H1 (cell line): ENCODE results near the gene AADACL2. TPM values are rescaled to one million over a fixed set of nuclear protein-coding genes. Genes with fewer than 3 reads are reported as not detected.

Source experiments
- CBX5 ChIP-seq: fragments of 300-800, 300-1000 bp; sonication (generic); IDR thresholded peaks from 2 replicates; pipeline ENCODE4 v1.7.1; 2016; ENCODE audit warnings: antibody characterized with exemption, low read length, low read depth
- CEBPB ChIP-seq: IDR thresholded peaks from 2 replicates; pipeline ENCODE4 v1.6.1; 2012; ENCODE audit warnings: low read depth, low read length
- KDM4A ChIP-seq: IDR thresholded peaks from one replicate; pipeline ENCODE4 v1.7.1; 2012; ENCODE audit warnings: low read depth, mild to moderate bottlenecking, moderate library complexity, low read length, inconsistent platforms; ENCODE audit not compliant: severe bottlenecking
- SP2 ChIP-seq: IDR thresholded peaks from 2 replicates; pipeline ENCODE4 v1.6.1; 2012; ENCODE audit warnings: mild to moderate bottlenecking, low read length, inconsistent platforms
- SP4 ChIP-seq: IDR thresholded peaks from 2 replicates; pipeline ENCODE4 v1.6.1; 2012; ENCODE audit warnings: low read length, inconsistent platforms
- TCF12 ChIP-seq: IDR thresholded peaks from 2 replicates; pipeline ENCODE4 v1.6.1; 2011; ENCODE audit warnings: low read depth, mild to moderate bottlenecking, low read length
- polyA plus RNA-seq, 7 experiments: library from polyadenylated mRNA; depleted of rRNA in 3 of 7; stranded (reverse) in 5 of 7; unstranded in 2 of 7; fragments of >200 nt in 5 of 7; fragments of 200-250 nt in 2 of 7; gene quantifications; 1 replicate in 5 of 7; 2 replicates in 1 of 7; 4 replicates in 1 of 7; pipeline versions ENCODE4 v1.2.1 to v1.2.3, GENCODE V29; 2011 to 2013; ENCODE audit warnings: missing spikeins in 2 of 7, mixed read lengths in 2 of 7
- total RNA-seq: library from RNA; stranded (reverse); fragmentation: NEBNext Ultra II Directional; extraction: Animal tissue kit (Norgen Biotek cat#: 25700); gene quantifications from 2 replicates; pipeline ENCODE4 v1.2.1, GENCODE V29; 2021
- TF ChIP-seq, protein P1 (sequence below): fragments of 300-600 bp; sonication (generic); IDR thresholded peaks from 2 replicates; pipeline ENCODE4 v1.7.1; 2012; ENCODE audit warnings: low read length, moderate library complexity, mild to moderate bottlenecking, inconsistent platforms; ENCODE audit not compliant: insufficient replicate concordance

The AADACL2 gene
- total and polyA plus RNA-seq, 2 of the 8 experiments (the other 6 are each of a cell fraction or from before 2014, with no cell fraction given): not detected

DNA sequence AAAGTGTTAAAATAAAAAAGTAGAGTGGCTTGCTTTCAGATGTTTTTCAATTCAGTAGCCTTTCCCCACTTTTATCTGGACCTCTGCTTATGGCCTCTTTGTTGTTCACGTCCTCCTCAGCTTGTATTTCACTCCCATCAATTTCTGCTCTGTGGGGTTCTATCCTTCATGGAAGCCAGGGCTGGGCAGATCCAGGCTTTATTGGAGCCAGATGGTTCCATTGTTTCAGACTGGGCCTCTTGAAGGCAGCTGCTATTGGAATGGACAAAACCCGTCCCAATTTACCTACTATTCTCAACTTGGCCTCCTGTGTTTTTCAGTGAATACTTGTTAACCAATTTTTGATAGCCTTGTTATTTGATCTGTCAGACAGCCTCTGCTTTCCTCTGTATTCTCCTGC, 10.9 kb upstream of the AADACL2 start (continued):
- TF ChIP-seq, protein P1, sequence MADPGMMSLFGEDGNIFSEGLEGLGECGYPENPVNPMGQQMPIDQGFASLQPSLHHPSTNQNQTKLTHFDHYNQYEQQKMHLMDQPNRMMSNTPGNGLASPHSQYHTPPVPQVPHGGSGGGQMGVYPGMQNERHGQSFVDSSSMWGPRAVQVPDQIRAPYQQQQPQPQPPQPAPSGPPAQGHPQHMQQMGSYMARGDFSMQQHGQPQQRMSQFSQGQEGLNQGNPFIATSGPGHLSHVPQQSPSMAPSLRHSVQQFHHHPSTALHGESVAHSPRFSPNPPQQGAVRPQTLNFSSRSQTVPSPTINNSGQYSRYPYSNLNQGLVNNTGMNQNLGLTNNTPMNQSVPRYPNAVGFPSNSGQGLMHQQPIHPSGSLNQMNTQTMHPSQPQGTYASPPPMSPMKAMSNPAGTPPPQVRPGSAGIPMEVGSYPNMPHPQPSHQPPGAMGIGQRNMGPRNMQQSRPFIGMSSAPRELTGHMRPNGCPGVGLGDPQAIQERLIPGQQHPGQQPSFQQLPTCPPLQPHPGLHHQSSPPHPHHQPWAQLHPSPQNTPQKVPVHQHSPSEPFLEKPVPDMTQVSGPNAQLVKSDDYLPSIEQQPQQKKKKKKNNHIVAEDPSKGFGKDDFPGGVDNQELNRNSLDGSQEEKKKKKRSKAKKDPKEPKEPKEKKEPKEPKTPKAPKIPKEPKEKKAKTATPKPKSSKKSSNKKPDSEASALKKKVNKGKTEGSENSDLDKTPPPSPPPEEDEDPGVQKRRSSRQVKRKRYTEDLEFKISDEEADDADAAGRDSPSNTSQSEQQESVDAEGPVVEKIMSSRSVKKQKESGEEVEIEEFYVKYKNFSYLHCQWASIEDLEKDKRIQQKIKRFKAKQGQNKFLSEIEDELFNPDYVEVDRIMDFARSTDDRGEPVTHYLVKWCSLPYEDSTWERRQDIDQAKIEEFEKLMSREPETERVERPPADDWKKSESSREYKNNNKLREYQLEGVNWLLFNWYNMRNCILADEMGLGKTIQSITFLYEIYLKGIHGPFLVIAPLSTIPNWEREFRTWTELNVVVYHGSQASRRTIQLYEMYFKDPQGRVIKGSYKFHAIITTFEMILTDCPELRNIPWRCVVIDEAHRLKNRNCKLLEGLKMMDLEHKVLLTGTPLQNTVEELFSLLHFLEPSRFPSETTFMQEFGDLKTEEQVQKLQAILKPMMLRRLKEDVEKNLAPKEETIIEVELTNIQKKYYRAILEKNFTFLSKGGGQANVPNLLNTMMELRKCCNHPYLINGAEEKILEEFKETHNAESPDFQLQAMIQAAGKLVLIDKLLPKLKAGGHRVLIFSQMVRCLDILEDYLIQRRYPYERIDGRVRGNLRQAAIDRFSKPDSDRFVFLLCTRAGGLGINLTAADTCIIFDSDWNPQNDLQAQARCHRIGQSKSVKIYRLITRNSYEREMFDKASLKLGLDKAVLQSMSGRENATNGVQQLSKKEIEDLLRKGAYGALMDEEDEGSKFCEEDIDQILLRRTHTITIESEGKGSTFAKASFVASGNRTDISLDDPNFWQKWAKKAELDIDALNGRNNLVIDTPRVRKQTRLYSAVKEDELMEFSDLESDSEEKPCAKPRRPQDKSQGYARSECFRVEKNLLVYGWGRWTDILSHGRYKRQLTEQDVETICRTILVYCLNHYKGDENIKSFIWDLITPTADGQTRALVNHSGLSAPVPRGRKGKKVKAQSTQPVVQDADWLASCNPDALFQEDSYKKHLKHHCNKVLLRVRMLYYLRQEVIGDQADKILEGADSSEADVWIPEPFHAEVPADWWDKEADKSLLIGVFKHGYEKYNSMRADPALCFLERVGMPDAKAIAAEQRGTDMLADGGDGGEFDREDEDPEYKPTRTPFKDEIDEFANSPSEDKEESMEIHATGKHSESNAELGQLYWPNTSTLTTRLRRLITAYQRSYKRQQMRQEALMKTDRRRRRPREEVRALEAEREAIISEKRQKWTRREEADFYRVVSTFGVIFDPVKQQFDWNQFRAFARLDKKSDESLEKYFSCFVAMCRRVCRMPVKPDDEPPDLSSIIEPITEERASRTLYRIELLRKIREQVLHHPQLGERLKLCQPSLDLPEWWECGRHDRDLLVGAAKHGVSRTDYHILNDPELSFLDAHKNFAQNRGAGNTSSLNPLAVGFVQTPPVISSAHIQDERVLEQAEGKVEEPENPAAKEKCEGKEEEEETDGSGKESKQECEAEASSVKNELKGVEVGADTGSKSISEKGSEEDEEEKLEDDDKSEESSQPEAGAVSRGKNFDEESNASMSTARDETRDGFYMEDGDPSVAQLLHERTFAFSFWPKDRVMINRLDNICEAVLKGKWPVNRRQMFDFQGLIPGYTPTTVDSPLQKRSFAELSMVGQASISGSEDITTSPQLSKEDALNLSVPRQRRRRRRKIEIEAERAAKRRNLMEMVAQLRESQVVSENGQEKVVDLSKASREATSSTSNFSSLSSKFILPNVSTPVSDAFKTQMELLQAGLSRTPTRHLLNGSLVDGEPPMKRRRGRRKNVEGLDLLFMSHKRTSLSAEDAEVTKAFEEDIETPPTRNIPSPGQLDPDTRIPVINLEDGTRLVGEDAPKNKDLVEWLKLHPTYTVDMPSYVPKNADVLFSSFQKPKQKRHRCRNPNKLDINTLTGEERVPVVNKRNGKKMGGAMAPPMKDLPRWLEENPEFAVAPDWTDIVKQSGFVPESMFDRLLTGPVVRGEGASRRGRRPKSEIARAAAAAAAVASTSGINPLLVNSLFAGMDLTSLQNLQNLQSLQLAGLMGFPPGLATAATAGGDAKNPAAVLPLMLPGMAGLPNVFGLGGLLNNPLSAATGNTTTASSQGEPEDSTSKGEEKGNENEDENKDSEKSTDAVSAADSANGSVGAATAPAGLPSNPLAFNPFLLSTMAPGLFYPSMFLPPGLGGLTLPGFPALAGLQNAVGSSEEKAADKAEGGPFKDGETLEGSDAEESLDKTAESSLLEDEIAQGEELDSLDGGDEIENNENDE: no peak
- TF ChIP-seq SP2 (no peak), TCF12 (no peak), CBX5 (no peak), KDM4A (no peak), CEBPB (no peak), SP4 (no peak)
